Head of caudate nucleus (tissue), 42 donors: ENCODE results near the gene FBLN1.
"Not testable (repeated sequence)": the region's sequence is repeated elsewhere in the genome, so short reads cannot be mapped to it uniquely, and the experiment has no call there.

Source experiments
- DNase-seq, 42 donors: peaks; one replicate each; pipeline versions ENCODE4 v3.0.0 to v3.0.0-alpha.2; 2020 to 2021; ENCODE audit warnings: mixed read lengths in 7 of 42
- intact Hi-C: fragments of 100-400 bp; cut with DNase I; formaldehyde crosslinking; loops from one replicate; pipeline ENCODE4 v1.15.0; 2022

FBLN1 gene

GRCh38 chr22:45540122-45540521 is 37.4 kb downstream of the FBLN1 start:
- DNase-seq, result no peak
- intact Hi-C loops, result no loop called here

GRCh38 chr22:45541382-45541979 is 38.8 kb downstream of the FBLN1 start:
- DNase-seq, result no peak
- intact Hi-C loops, result no loop called here

GRCh38 chr22:45542001-45542520 is 39.4 kb downstream of the FBLN1 start:
- intact Hi-C loops, result no loop called here

GRCh38 chr22:45542736-45543135 is 40.1 kb downstream of the FBLN1 start:
- DNase-seq, intact Hi-C loops: not testable (repeated sequence)

More at GRCh38 chr22:45542001-45542520, 39.4 kb downstream of the FBLN1 start:
- no peak for DNase-seq

- no peak for DNase-seq
Measured at GRCh38 chr22:45543243-45543642, 40.6 kb downstream of the FBLN1 start.

GRCh38 chr22:45544588-45545170 is 42.0 kb downstream of the FBLN1 start:
- intact Hi-C loops, result no loop called here
- no peak for DNase-seq

More at GRCh38 chr22:45543243-45543642, 40.6 kb downstream of the FBLN1 start:
- intact Hi-C loops, result no loop called here

GRCh38 chr22:45546333-45547015 is 43.8 kb downstream of the FBLN1 start:
- DNase-seq, result no peak
- intact Hi-C loops, result no loop called here

GRCh38 chr22:45547016-45547345 is 44.3 kb downstream of the FBLN1 start:
- intact Hi-C loops, result no loop called here

GRCh38 chr22:45547731-45548130 is 45.0 kb downstream of the FBLN1 start:
- no peak for DNase-seq
- intact Hi-C loops, result no loop called here

More at GRCh38 chr22:45547016-45547345, 44.3 kb downstream of the FBLN1 start:
- no peak for DNase-seq

- intact Hi-C loops, result no loop called here
Measured at GRCh38 chr22:45548247-45548840, 45.7 kb downstream of the FBLN1 start.

GRCh38 chr22:45548991-45549761 is 46.5 kb downstream of the FBLN1 start:
- intact Hi-C loops, result no loop called here
- peak in 1 of 42 donors; percentile 5 for DNase-seq

More at GRCh38 chr22:45548247-45548840, 45.7 kb downstream of the FBLN1 start:
- DNase-seq, result no peak

- intact Hi-C loops, result loop anchor here (5.0 kb wide), 1 partner anchor 278 kb away; no protein-coding TSS in a partner anchor
- peak in 1 of 42 donors; percentile 4 for DNase-seq
Measured at GRCh38 chr22:45549762-45550378, 47.2 kb downstream of the FBLN1 start.

GRCh38 chr22:45550416-45550815 is 47.7 kb downstream of the FBLN1 start:
- intact Hi-C loops, result loop anchor here (5.0 kb wide), 1 partner anchor 278 kb away; no protein-coding TSS in a partner anchor
- no peak for DNase-seq

GRCh38 chr22:45550891-45551290 is 48.2 kb downstream of the FBLN1 start:
- intact Hi-C loops, result loop anchor here (5.0 kb wide), 1 partner anchor 279 kb away; no protein-coding TSS in a partner anchor
- DNase-seq, result no peak

GRCh38 chr22:45551310-45552016 is 48.8 kb downstream of the FBLN1 start:
- intact Hi-C loops, result loop anchor here (5.0 kb wide), 1 partner anchor 279 kb away; no protein-coding TSS in a partner anchor
- DNase-seq, result peak in 19 of 42 donors; percentile 18 to 70 (median 39)

GRCh38 chr22:45552017-45552411 is 49.3 kb downstream of the FBLN1 start:
- DNase-seq, result no peak
- intact Hi-C loops, result loop anchor here (5.0 kb wide), 1 partner anchor 280 kb away; no protein-coding TSS in a partner anchor

GRCh38 chr22:45552580-45553350 is 50.1 kb downstream of the FBLN1 start:
- intact Hi-C loops, result loop anchor here (5.0 kb wide), 1 partner anchor 280 kb away; no protein-coding TSS in a partner anchor
- peak in 6 of 42 donors; percentile 17 to 45 (median 22) for DNase-seq
